ENCODE results near the gene CHI3L1. TPM values are rescaled to one million over a fixed set of nuclear protein-coding genes. Genes with fewer than 3 reads are reported as not detected.

The CHI3L1 gene
- polyA plus RNA-seq, 1 of the 3 experiments (the other 2 are of a cell fraction) = not detected

GRCh38 chr1:203159844-203160243 lies 26.7 kb downstream of the CHI3L1 start:
- CTCF ChIA-PET = interaction anchor here (0.5 kb wide), 1 partner anchor 1462 kb away, joined by 3 read pairs; no protein-coding TSS in a partner anchor
- Histone ChIP-seq H3F3A (replicated peaks; ENCODE audit: insufficient read depth) (no peaks in the 10 kb centered on the region), H3K27me3 (ENCODE audit: insufficient read depth) (no peaks in the 10 kb centered on the region), H2AFZ (ENCODE audit: low read depth) (no peak overlapping the region), H3K4me3 (ENCODE audit: low read depth in 2 of 2, low read length in 1 of 2) (no peak overlapping the region), H3K9me2 (no peaks in the 10 kb centered on the region), H4K20me1 (ENCODE audit: insufficient read depth) (no peaks in the 10 kb centered on the region), H3K9me3 (no peaks in the 10 kb centered on the region), H3K27ac (ENCODE audit: low read depth in 2 of 2, low read length in 1 of 2) (no peak overlapping the region), H3K36me3 (replicated peaks in 1 of 2; ENCODE audit: control insufficient read depth in 1 of 2, insufficient read depth in 2 of 2, low read length in 1 of 2) (no peaks in the 10 kb centered on the region), H3K9ac (no peak overlapping the region), H3K79me2 (ENCODE audit: insufficient read depth) (no peaks in the 10 kb centered on the region), H3K4me1 (ENCODE audit: control insufficient read depth in 1 of 2, insufficient read depth in 2 of 2, low read depth in 1 of 2, low read length in 1 of 2) (no peaks in the 10 kb centered on the region; a peak in 1 of 4 replicates), H3K4me2 (no peak overlapping the region)
- 44% methylated on average over 1 of the region's 1 CpG for WGBS (ENCODE audit: low lambda C conversion rate)
- POLR2A ChIA-PET = no interaction called here
- no peak for TF ChIP-seq FOXJ3 (CRISPR knock-in tag; IDR thresholded peaks at IDR 0.05)
- TF ChIP-seq SIN3A (IDR thresholded peaks at IDR 0.05; ENCODE audit: borderline replicate concordance, low read depth, low read length) = no peak
- no peak for TF ChIP-seq JUND (IDR thresholded peaks at IDR 0.05)
- no peak for TF ChIP-seq EP300 (IDR thresholded peaks at IDR 0.05; ENCODE audit: borderline replicate concordance in 1 of 2, low read depth in 1 of 2, low read length in 1 of 2)
- no peak for TF ChIP-seq SMC3 (IDR thresholded peaks at IDR 0.05; ENCODE audit: low read depth, low read length)
- no peak for TF ChIP-seq CHD2 (IDR thresholded peaks at IDR 0.05; ENCODE audit: low read length, partially characterized antibody)
- no peak for TF ChIP-seq FOSL2 (IDR thresholded peaks at IDR 0.05; ENCODE audit: borderline replicate concordance, low read depth)
- no peak for TF ChIP-seq YY1 (IDR thresholded peaks at IDR 0.05; ENCODE audit: low read depth)
- TF ChIP-seq MXI1 (IDR thresholded peaks at IDR 0.05; ENCODE audit: low read depth, low read length) = no peak
- no peak for TF ChIP-seq USF2 (IDR thresholded peaks at IDR 0.05; ENCODE audit: borderline replicate concordance, low read depth, low read length)
- no peak for TF ChIP-seq MAX (IDR thresholded peaks at IDR 0.05; ENCODE audit: low read depth)
- no peak for TF ChIP-seq TAF1 (IDR thresholded peaks at IDR 0.05; ENCODE audit: borderline replicate concordance, low read depth, low read length)
- TF ChIP-seq, protein P1, sequence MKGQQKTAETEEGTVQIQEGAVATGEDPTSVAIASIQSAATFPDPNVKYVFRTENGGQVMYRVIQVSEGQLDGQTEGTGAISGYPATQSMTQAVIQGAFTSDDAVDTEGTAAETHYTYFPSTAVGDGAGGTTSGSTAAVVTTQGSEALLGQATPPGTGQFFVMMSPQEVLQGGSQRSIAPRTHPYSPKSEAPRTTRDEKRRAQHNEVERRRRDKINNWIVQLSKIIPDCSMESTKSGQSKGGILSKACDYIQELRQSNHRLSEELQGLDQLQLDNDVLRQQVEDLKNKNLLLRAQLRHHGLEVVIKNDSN (IDR thresholded peaks at IDR 0.05; ENCODE audit: borderline replicate concordance, low read depth) = no peak
- TF ChIP-seq PBX3 (IDR thresholded peaks at IDR 0.05) = no peak
- no peak for TF ChIP-seq POLR2AphosphoS5 (IDR thresholded peaks at IDR 0.05; ENCODE audit: low read depth, low read length)
- DNase-seq = no peak

Data from SK-N-SH (cell line).